GM18951 (cell line): Measurements from ENCODE around the gene IFI6.
"Not testable (repeated sequence)": the region's sequence is repeated elsewhere in the genome, so short reads cannot be mapped to it uniquely, and the experiment has no call there.

Experiments
- POLR2A ChIP-seq: IDR thresholded peaks from 4 replicates; pipeline ENCODE4 v1.6.1; 2011; ENCODE audit warnings: mild to moderate bottlenecking; ENCODE audit not compliant: insufficient read length, insufficient read depth; ENCODE audit errors: extremely low read depth
- in situ Hi-C: fragments of 300-500 bp; cut with MboI; formaldehyde crosslinking; loops from one replicate; pipeline ENCODE4 v1.12.0; 2022; ENCODE audit warnings: low sequenced_read_pairs, mixed read lengths, inconsistent platforms; ENCODE audit not compliant: unreplicated experiment

IFI6 gene

DNA sequence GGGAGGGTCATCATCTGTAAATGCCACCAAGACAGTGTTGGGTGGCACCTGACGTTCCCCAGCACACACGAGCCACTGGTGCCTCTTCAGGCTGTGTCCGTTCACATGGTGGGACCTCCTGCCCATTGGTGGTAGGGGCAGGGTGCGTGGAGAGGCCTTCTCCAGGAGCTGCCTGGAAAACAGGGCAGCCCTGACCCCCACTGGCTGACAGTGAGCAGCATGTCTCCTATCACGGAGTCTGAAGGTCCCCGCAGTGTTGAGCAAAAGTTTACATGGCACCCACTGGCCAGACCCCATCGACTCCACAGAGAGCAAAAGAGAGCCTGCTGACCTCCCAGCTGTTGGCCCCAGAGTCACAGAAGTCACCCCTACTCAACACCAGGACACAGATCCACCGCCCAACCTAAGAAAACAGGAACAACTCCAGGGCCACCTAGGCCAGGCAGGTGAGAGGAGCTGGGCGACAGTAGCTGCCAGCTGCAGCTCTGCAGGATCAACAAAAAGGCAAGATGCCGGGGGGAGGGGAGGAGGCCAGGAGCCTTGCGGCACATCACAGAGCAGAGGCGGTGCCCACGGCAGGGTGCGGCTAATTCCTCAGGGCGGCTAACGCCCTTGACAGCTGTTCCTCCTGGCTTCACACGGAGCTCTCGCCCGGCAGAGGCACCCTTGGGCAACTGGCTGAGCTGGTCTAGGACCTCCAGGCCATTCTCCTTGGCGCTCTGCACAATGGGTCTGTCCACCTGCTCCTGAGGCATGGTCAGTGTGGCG is 14.4 kb upstream of the IFI6 start:
- in situ Hi-C loops, result no loop called here
- no peak for TF ChIP-seq POLR2A

DNA sequence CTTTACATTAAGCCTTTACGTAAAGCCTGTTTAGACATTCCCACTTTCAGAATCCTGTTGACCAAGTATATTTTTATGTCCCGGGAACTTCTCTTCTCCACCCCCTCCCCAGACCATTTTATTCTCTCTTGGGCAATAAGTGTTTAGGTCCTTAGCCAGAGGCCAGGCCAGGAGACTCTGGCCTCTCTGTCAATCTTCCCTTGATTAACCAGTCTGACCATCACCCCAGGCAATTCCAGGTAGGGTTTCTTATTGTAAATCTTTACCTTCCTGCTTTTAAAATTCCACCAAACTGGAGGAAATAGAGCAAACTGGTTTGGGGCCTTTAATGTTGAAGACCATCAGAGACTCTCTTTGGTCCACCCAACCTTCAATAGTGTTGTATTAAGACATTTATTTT is 12.2 kb upstream of the IFI6 start:
- in situ Hi-C loops, result no loop called here
- TF ChIP-seq POLR2A, result no peak

DNA sequence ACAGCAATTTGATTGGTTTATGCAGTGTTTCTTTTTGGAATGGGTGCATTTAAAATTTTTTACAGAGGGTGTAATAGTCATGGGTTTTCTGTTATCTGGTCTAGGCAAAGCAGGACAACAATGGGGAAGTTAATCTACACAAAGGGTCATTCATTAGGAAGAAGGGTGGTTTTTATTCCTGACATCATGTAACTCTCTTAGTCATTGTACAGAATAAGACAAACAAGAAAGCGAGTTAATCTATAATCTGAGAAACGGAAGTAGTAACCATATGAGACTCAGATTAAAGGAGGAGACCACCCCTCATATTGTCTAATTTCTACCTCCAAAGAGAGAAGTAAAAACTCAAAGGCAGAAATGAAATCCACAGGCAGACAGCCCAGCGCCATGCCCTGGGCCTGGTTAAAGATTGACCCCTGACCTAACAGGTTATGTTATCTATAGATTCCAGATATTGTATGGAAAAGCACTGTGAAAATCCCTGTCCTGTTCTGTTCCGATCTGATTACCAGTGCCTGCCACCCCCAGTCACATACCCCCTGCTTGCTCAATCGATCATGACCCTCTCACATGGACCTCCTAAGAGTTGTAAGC is 10.5 kb upstream of the IFI6 start:
- in situ Hi-C loops, result no loop called here
- no peak for TF ChIP-seq POLR2A

DNA sequence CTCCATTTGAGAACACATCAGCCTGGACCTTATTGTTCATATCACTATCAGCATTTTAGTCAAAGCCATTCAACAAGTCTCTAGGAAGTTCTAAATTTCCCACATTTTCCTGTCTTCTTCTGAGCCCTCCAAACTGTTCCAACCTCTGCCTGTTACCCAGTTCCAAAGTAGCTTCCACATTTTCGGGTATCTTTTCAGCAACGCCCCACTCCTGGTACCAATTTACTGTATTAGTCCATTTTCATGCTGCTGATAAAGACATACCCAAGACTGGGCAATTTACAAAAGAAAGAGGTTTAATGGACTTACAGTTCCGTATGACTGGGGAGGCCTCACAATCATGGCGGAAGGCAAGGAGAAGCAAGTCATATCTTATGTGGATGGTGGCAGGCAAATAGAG is 9.6 kb upstream of the IFI6 start:
- in situ Hi-C loops, result not testable (repeated sequence)

DNA sequence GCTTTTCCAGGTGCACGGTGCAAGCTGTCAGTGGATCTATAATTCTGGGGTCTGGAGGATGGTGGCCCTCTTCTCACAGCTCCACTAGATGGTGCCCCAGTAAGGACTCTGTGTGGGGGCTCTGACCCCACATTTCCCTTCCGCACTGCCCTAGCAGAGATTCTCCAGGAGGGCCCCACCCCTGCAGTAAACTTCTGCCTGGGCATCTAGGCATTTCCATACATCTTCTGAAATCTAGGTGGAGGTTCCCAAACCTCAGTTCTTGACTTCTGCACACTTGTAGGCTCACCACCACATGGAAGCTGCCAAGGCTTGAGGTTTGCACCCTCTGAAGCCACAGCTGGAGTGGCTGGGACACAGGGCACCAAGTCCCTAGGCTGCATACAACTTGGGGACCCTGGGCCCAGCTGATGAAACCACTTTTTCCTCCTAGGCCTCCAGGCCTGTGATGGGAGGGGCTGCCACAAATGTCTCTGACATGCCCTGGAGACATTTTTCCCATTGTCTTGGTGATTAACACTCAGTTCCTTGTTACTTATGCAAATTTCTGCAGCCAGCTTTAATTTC is 8.3 kb upstream of the IFI6 start:
- in situ Hi-C loops, result not testable (repeated sequence)

DNA sequence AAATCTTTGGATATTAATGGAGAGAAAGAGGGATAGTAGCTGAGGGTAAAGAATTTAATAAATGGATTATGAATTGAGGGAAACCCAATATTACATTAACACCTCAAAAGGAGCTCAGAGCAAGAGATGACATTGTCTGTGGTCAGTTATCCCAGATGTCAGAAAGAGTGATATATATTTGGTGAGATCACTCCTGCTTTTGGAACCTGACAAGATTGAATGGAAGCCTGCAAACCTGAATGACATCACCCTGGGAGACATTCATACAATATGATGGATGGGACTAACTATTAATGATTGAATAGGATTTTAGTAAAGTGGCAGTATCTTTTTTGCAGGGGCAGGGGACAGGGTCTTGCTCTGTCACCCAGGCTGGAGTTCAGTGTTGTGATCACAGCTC is 6.8 kb upstream of the IFI6 start:
- TF ChIP-seq POLR2A, result no peak
- in situ Hi-C loops, result no loop called here

DNA sequence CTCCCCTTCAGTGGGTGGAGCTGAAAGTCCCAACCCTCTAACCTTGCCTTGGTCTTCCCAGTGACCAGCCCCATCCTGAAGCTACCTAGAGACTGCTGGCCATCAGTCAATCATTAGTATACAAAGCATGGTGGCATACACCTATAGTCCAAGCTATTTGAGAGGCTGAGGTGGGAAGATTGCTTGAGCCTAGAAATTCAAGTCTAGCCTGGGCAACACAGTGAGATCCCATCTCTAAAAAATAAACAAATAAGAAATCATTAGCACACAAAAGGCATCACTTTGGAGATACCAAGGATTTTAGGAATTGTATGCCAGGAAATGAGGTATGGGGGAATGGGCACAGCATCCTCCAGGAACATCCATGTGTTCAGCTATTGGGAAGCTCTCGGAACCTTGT is 4.4 kb upstream of the IFI6 start:
- in situ Hi-C loops, result no loop called here
- TF ChIP-seq POLR2A, result no peak

DNA sequence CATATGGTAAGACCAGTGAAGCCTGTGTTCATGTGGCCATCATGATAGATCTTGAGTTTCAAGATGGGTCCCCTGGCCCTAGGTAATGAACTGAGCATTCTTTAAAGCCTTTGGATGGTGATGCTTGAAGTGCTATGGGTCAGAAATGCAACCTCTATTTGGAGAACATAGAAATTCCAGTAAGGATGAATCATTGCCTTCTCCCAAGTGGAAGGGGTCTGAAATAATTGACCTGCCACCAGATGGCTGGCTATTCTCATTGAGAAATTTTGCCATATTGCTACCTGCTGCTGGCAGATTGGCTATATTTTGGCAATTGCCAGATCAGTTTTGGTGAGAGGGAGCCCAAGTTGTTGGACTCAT is 739 bp upstream of the IFI6 start:
- TF ChIP-seq POLR2A, result no peak
- in situ Hi-C loops, result no loop called here

DNA sequence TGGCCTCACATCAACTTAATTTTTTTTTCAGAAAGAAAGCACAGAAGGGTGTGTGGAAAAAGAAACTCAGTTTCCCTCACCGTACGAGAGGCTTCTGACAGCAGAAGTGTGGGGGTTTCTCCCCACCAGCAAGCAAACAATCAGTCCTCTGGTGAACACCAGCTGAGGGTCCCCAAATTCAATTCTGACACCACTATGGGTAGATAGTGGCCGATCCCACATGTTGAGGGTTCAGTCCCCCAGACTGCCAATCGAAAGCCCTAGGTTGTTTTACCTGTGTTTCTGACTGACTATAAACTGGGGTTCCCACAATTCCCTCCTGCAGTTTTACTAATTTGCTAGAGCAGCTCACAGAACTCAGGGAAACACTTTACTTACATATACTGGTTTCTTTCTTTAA is 2.1 kb downstream of the IFI6 start:
- in situ Hi-C loops, result loop anchor here (5.0 kb wide), 1 partner anchor 63 kb away; no protein-coding TSS in a partner anchor
- TF ChIP-seq POLR2A, result no peak

DNA sequence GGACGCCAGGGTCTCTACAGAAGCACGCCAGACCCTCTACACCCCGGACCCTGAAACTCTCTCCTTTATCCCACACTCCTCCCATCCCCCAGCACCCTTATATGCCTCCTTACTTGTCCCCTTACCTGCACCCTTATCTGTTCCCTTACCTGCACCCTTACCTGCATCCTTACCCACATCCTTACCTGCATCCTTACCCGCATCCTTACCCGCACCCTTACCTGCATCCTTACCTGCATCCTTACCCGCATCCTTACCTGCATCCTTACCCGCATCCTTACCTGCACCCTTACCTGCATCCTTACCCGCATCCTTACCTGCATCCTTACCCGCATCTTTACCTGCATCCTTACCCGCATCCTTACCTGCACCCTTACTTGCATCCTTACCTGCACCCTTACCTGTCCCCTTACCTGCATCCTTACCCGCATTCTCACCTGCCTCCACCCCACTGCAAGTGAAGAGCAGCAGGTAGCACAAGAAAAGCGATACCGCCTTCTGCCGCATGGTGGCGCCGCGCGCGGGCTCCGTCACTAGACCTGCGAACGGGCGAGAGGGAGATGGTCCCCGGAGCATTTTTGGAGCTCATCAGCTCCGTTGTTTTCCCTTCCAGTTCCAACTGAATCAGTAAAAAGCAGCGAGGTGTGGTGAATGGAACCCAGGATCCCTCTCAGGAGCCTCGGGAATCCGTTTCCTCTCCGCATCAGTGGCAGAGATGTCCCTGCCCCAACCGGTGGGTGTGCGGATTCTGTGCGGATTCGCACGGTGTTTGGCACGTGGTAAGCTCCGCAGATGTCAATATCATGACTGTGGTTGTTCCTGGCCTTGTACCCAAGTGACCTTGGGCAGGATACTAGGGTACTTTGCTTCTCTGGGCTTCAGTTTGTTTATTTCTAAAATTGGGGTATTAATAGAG is 2.9 kb downstream of the IFI6 start:
- in situ Hi-C loops, result loop anchor here (5.0 kb wide), 1 partner anchor 62 kb away; no protein-coding TSS in a partner anchor
- no peak for TF ChIP-seq POLR2A

DNA sequence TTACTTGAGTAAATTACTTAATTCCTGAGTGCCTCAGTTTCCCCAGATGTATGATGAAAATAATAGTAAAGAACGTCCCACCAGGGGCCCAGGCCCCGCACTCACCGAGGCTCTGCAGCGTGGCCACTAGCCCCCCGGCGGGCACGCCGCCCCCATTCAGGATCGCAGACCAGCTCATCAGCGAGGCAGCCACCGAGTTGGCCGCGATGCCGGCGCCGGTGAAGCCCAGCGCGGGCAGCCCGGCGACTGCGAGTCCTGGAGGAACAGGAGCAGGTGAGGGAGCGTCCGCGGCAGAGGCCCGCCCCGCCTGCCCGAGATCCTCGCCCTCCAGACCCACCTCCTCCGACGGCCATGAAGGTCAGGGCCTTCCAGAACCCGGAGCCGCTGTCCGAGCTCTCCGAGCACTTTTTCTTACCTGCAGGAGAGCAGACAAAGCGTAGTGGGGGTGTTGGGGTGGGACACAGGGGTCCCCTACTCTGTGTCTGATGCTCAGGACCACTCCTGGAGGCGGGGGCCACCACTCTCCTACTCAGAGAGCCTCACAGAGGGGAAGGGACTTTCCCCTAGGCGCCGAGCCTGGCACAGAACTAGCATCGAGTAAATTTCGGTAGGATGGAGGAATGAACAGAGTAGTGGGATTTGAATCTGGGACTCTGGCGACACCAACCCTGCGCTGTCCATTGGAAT is 3.7 kb downstream of the IFI6 start:
- in situ Hi-C loops, result loop anchor here (5.0 kb wide), 1 partner anchor 61 kb away; no protein-coding TSS in a partner anchor

DNA sequence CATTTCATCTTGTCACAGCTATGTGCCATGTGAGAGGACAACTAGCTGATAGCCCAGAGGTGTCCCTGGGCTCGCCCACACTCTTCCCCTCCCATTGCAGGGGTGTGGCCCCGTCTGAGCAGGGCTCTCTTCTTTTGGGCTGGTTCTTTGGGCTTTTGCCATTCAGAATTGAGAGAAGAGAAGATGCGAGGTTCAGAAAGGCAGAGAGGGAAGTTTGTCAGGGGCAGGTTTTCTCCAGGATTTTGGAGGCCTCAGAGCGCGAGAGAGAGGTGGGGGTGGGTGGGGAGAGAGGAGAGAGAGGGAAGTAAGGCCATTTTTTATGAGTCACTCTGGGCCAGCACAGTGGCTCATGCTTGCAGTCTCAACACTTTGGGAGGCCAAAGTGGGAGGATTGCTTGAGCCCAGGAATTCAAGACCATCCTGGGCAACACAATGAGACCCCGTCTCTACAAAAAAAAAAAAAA is 5.2 kb downstream of the IFI6 start:
- in situ Hi-C loops, result loop anchor here (5.0 kb wide), 1 partner anchor 60 kb away; no protein-coding TSS in a partner anchor

More for the DNA sequence above, 3.7 kb downstream of the IFI6 start:
- TF ChIP-seq POLR2A, result peak; percentile 21

More for the DNA sequence above, 5.2 kb downstream of the IFI6 start:
- no peak for TF ChIP-seq POLR2A
